ENCODE results near the gene LCTL. TPM values are rescaled to one million over a fixed set of nuclear protein-coding genes. Genes with fewer than 3 reads are reported as not detected.

The LCTL gene
- total RNA-seq, 1 experiment from 2014 or later, result not detected

Small RNA genes within 50 kb of the gene (small RNA-seq; reads per million reads assigned to genes)
- not detected for gene RF01159
- not detected for gene SNORD16
- not detected for gene SNORD18A
- gene SNORD18B, result not detected
- gene SNORD18C, result not detected

Other genes starting within 250 kb of the LCTL start
- gene TIPIN, start 209.3 kb downstream of the LCTL start, total RNA-seq (2014; rRNA removed; shearing (Covaris generic); ENCODE audit: low replicate concordance), result 8.4 and 16.5 TPM in 2 replicates
- 38.1 and 46.6 TPM in 2 replicates for gene MAP2K1, start 179.1 kb downstream of the LCTL start, total RNA-seq (2014; rRNA removed; shearing (Covaris generic); ENCODE audit: low replicate concordance)
- 20.2 and 33.0 TPM in 2 replicates for gene SNAPC5, start 68.2 kb downstream of the LCTL start, total RNA-seq (2014; rRNA removed; shearing (Covaris generic); ENCODE audit: low replicate concordance)
- gene RPL4, start 61.1 kb downstream of the LCTL start, total RNA-seq (2014; rRNA removed; shearing (Covaris generic); ENCODE audit: low replicate concordance), result 5,548 and 5,820 TPM in 2 replicates
- gene ZWILCH, start 60.7 kb downstream of the LCTL start, total RNA-seq (2014; rRNA removed; shearing (Covaris generic); ENCODE audit: low replicate concordance), result 7.4 and 20.8 TPM in 2 replicates
- 0.89 and 1.8 TPM in 2 replicates for gene SMAD6, start 136.2 kb upstream of the LCTL start, total RNA-seq (2014; rRNA removed; shearing (Covaris generic); ENCODE audit: low replicate concordance)

Data from Karpas-422 (cell line).